ENCODE data around the gene SEC14L6.

Gene SEC14L6

DNA sequence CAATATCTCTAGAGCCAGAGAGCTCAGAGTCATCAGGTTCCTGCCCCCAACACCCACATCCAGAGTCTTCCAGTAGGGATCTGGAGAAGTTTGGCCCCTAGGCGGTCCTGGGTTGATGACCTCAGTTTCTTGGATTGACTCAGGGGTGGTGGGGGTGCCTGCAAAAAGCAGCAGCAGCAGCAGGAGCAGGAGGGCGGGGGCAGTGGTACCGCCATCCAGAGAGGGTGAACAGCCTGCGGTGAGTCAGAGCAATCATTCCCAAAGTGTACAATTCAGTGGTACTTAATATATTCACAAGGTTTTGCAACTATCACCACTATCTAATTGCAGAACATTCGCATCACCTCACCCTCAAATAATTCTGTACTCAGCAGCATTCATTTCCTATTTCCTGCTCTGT is 64.8 kb downstream of the SEC14L6 start:
- Histone ChIP-seq H3K4me3 (replicated peaks; ENCODE audit: insufficient read depth, low read length) (no peak overlapping the region), H3K27ac (replicated peaks) (no peak overlapping the region), H3K27me3 (ENCODE audit: insufficient read depth, poor library complexity, severe bottlenecking) (peaks cover 6% of the 10 kb centered on the region)
- no peak for DNase-seq (ENCODE audit: low read depth in 1 of 2, low spot score in 1 of 2)
- TF ChIP-seq SPI1 (IDR thresholded peaks at IDR 0.05; ENCODE audit: borderline replicate concordance, low read depth) (no peak), CTCF (IDR thresholded peaks at IDR 0.05; ENCODE audit: insufficient read depth, low read length) (no peak), GABPA (IDR thresholded peaks at IDR 0.05; ENCODE audit: low read depth) (no peak), POLR2AphosphoS5 (IDR thresholded peaks at IDR 0.05; ENCODE audit: low read depth) (no peak)
- TF ChIP-seq, protein P1, sequence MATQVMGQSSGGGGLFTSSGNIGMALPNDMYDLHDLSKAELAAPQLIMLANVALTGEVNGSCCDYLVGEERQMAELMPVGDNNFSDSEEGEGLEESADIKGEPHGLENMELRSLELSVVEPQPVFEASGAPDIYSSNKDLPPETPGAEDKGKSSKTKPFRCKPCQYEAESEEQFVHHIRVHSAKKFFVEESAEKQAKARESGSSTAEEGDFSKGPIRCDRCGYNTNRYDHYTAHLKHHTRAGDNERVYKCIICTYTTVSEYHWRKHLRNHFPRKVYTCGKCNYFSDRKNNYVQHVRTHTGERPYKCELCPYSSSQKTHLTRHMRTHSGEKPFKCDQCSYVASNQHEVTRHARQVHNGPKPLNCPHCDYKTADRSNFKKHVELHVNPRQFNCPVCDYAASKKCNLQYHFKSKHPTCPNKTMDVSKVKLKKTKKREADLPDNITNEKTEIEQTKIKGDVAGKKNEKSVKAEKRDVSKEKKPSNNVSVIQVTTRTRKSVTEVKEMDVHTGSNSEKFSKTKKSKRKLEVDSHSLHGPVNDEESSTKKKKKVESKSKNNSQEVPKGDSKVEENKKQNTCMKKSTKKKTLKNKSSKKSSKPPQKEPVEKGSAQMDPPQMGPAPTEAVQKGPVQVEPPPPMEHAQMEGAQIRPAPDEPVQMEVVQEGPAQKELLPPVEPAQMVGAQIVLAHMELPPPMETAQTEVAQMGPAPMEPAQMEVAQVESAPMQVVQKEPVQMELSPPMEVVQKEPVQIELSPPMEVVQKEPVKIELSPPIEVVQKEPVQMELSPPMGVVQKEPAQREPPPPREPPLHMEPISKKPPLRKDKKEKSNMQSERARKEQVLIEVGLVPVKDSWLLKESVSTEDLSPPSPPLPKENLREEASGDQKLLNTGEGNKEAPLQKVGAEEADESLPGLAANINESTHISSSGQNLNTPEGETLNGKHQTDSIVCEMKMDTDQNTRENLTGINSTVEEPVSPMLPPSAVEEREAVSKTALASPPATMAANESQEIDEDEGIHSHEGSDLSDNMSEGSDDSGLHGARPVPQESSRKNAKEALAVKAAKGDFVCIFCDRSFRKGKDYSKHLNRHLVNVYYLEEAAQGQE (IDR thresholded peaks at IDR 0.05; ENCODE audit: insufficient replicate concordance, low read depth): no peak

DNA sequence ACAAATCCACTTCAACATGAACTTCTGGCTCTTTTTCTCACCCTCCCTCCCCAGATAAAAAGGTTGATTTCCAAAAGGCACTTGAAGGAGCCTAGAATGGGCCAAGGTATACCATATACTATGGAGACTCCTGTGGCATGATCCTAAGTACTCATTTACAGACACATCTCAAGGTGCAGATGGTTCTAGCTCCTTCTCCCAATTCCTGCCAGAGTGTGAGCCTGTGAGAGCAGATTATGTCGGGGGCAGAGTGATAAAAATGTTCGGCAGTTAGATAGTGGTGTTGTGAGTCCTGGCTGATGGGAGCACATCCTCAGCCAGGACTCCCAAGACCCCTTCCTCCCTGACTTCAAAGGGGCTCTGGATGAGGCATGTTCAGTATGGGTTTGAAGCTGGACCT is 66.6 kb downstream of the SEC14L6 start:
- Histone ChIP-seq H3K27ac (replicated peaks) (no peak overlapping the region), H3K4me3 (replicated peaks; ENCODE audit: insufficient read depth, low read length) (no peak overlapping the region), H3K27me3 (ENCODE audit: insufficient read depth, poor library complexity, severe bottlenecking) (peaks cover 9% of the 10 kb centered on the region)
- no peak for DNase-seq (ENCODE audit: low read depth in 1 of 2, low spot score in 1 of 2)
- TF ChIP-seq CTCF (IDR thresholded peaks at IDR 0.05; ENCODE audit: insufficient read depth, low read length): no peak
- TF ChIP-seq GABPA (IDR thresholded peaks at IDR 0.05; ENCODE audit: low read depth): no peak
- TF ChIP-seq POLR2AphosphoS5 (IDR thresholded peaks at IDR 0.05; ENCODE audit: low read depth): no peak
- TF ChIP-seq, protein P1 (IDR thresholded peaks at IDR 0.05; ENCODE audit: insufficient replicate concordance, low read depth): no peak
- TF ChIP-seq SPI1 (IDR thresholded peaks at IDR 0.05; ENCODE audit: borderline replicate concordance, low read depth): no peak

GRCh38 chr22:30474683-30475424 is 71.7 kb downstream of the SEC14L6 start:
- no peak for TF ChIP-seq POLR2AphosphoS5 (IDR thresholded peaks at IDR 0.05; ENCODE audit: low read depth)
- TF ChIP-seq, protein P1 (IDR thresholded peaks at IDR 0.05; ENCODE audit: insufficient replicate concordance, low read depth): no peak
- H3K27me3 ChIP-seq (ENCODE audit: insufficient read depth, poor library complexity, severe bottlenecking): peaks cover 13% of the 10 kb centered on the region
- no peak overlapping the region for H3K27ac ChIP-seq (replicated peaks)
- no peak overlapping the region for H3K4me3 ChIP-seq (replicated peaks; ENCODE audit: insufficient read depth, low read length)
- no peak for DNase-seq (ENCODE audit: low read depth in 1 of 2, low spot score in 1 of 2)
